H1 (cell line): ENCODE measurements around the gene CRYGN. TPM values are rescaled to one million over a fixed set of nuclear protein-coding genes. Genes with fewer than 3 reads are reported as not detected.

Source experiments
- CTBP2 ChIP-seq: IDR thresholded peaks from 2 replicates; pipeline ENCODE4 v1.7.0; 2011; ENCODE audit warnings: borderline replicate concordance, mild to moderate bottlenecking, moderate library complexity, mixed read lengths, low read length; ENCODE audit not compliant: insufficient read depth, insufficient read length
- CTCF ChIP-seq, 3 experiments: IDR thresholded peaks; 1 replicate in 2 of 3; 2 replicates in 1 of 3; pipeline versions ENCODE4 v1.5.1 to v1.6.1; 2011; ENCODE audit warnings: low read length in 3 of 3, mild to moderate bottlenecking in 3 of 3, inconsistent platforms in 2 of 3, low read depth in 1 of 3, moderate library complexity in 1 of 3; ENCODE audit not compliant: insufficient read depth in 1 of 3; ENCODE audit errors: control extremely low read depth in 1 of 3
- FOSL1 ChIP-seq: IDR thresholded peaks from 2 replicates; pipeline ENCODE4 v1.6.1; 2011; ENCODE audit warnings: mild to moderate bottlenecking, low read depth, low read length, moderate library complexity; ENCODE audit not compliant: insufficient read depth
- GABPA ChIP-seq: IDR thresholded peaks from 2 replicates; pipeline ENCODE4 v1.6.1; 2011; ENCODE audit warnings: mild to moderate bottlenecking, low read length, moderate library complexity, borderline replicate concordance; ENCODE audit not compliant: insufficient read depth
- KDM4A ChIP-seq: IDR thresholded peaks from one replicate; pipeline ENCODE4 v1.7.1; 2012; ENCODE audit warnings: low read depth, mild to moderate bottlenecking, moderate library complexity, low read length, inconsistent platforms; ENCODE audit not compliant: severe bottlenecking
- KDM5A ChIP-seq: fragments of 200-600 bp; IDR thresholded peaks from 2 replicates; pipeline ENCODE4 v1.7.1; 2012; ENCODE audit warnings: mild to moderate bottlenecking, low read length, inconsistent platforms, mixed read lengths
- MAX ChIP-seq: IDR thresholded peaks from 2 replicates; pipeline ENCODE4 v1.6.1; 2012; ENCODE audit warnings: inconsistent platforms
- RBBP5 ChIP-seq: IDR thresholded peaks from 2 replicates; pipeline ENCODE4 v1.7.1; 2012; ENCODE audit warnings: low read depth, mild to moderate bottlenecking, inconsistent platforms, low read length, moderate library complexity, borderline replicate concordance
- SAP30 ChIP-seq: fragments of 300-600 bp; sonication (generic); IDR thresholded peaks from 2 replicates; pipeline ENCODE4 v1.7.1; 2012; ENCODE audit warnings: low read length, moderate library complexity, mild to moderate bottlenecking, inconsistent platforms; ENCODE audit not compliant: insufficient read depth, insufficient replicate concordance
- SP1 ChIP-seq: IDR thresholded peaks from 2 replicates; pipeline ENCODE4 v1.6.1; 2011; ENCODE audit warnings: low read depth, low read length
- SP2 ChIP-seq: IDR thresholded peaks from 2 replicates; pipeline ENCODE4 v1.6.1; 2012; ENCODE audit warnings: mild to moderate bottlenecking, low read length, inconsistent platforms
- TAF7 ChIP-seq: optimal IDR thresholded peaks from 2 replicates; pipeline ENCODE3; 2011; ENCODE audit warnings: low read depth, mild to moderate bottlenecking, inconsistent platforms, low read length, moderate library complexity, borderline replicate concordance
- YY1 ChIP-seq: IDR thresholded peaks from 2 replicates; pipeline ENCODE4 v1.6.1; 2011; ENCODE audit warnings: low read depth, mild to moderate bottlenecking, low read length
- polyA plus RNA-seq, 7 experiments: library from polyadenylated mRNA; depleted of rRNA in 3 of 7; stranded (reverse) in 5 of 7; unstranded in 2 of 7; fragments of >200 nt in 5 of 7; fragments of 200-250 nt in 2 of 7; gene quantifications; 1 replicate in 5 of 7; 2 replicates in 1 of 7; 4 replicates in 1 of 7; pipeline versions ENCODE4 v1.2.1 to v1.2.3, GENCODE V29; 2011 to 2013; ENCODE audit warnings: missing spikeins in 2 of 7, mixed read lengths in 2 of 7
- total RNA-seq: library from RNA; stranded (reverse); fragmentation: NEBNext Ultra II Directional; extraction: Animal tissue kit (Norgen Biotek cat#: 25700); gene quantifications from 2 replicates; pipeline ENCODE4 v1.2.1, GENCODE V29; 2021

CRYGN gene
- total and polyA plus RNA-seq, 2 of the 8 experiments (the other 6 are each of a cell fraction or from before 2014, with no cell fraction given): 0.98 to 1.6 TPM

- no peak for TF ChIP-seq CTBP2
- no peak for TF ChIP-seq SAP30
- peak; percentile 88 for TF ChIP-seq KDM4A
- peak; percentile 19 for TF ChIP-seq TAF7
- TF ChIP-seq KDM5A: no peak
- peak; percentile 31; the same call in 1 of the 2 replicates for TF ChIP-seq MAX
- TF ChIP-seq YY1: peak; percentile 5; the same call in 1 of the 2 replicates
- TF ChIP-seq GABPA: peak; percentile 24; the same call in 1 of the 2 replicates
- no peak for TF ChIP-seq SP2
- TF ChIP-seq FOSL1: no peak
- peak; percentile 80 to 85 (median 83) for TF ChIP-seq CTCF (IDR thresholded peaks at IDR 0.05; ENCODE audit: control extremely low read depth in 1 of 3, insufficient read depth in 1 of 3, low read depth in 1 of 3, low read length in 3 of 3)
- no peak for TF ChIP-seq SP1
- TF ChIP-seq RBBP5: peak; percentile 42; the same call in 1 of the 2 replicates
Observed at GRCh38 chr7:151448261-151449252, 8.6 kb upstream of the CRYGN start (continued).
